Hepatocyte (in vitro differentiated cells): ENCODE data around the gene SLC6A3.

Experiments used
- EZH2phosphoT487 ChIP-seq: fragments of 200-600 bp; sonication (generic); IDR thresholded peaks from one replicate; pipeline ENCODE4 v1.6.1; 2018; ENCODE audit warnings: antibody characterized with exemption, mild to moderate bottlenecking, low read depth, moderate library complexity; ENCODE audit not compliant: unreplicated experiment, severe bottlenecking
- TF ChIP-seq, protein P1 (sequence below): fragments of 200-600 bp; sonication (generic); IDR thresholded peaks from 2 replicates; pipeline ENCODE4 v1.5.1; 2016; ENCODE audit warnings: antibody characterized with exemption, mild to moderate bottlenecking; ENCODE audit not compliant: poor library complexity

GRCh38 chr5:1400936-1401335 is 44.3 kb downstream of the SLC6A3 start:
- TF ChIP-seq, protein P1, sequence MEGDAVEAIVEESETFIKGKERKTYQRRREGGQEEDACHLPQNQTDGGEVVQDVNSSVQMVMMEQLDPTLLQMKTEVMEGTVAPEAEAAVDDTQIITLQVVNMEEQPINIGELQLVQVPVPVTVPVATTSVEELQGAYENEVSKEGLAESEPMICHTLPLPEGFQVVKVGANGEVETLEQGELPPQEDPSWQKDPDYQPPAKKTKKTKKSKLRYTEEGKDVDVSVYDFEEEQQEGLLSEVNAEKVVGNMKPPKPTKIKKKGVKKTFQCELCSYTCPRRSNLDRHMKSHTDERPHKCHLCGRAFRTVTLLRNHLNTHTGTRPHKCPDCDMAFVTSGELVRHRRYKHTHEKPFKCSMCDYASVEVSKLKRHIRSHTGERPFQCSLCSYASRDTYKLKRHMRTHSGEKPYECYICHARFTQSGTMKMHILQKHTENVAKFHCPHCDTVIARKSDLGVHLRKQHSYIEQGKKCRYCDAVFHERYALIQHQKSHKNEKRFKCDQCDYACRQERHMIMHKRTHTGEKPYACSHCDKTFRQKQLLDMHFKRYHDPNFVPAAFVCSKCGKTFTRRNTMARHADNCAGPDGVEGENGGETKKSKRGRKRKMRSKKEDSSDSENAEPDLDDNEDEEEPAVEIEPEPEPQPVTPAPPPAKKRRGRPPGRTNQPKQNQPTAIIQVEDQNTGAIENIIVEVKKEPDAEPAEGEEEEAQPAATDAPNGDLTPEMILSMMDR, result no peak
- TF ChIP-seq EZH2phosphoT487, result no peak
